OCI-M1 (cell line): ENCODE measurements around the gene RAB1A.
A peak's percentile ranks its signal among the peaks of the same experiment; 100 is the strongest.

Source experiments
- DNase-seq: peaks from one replicate; lab custom pipeline; 2025; lab: John Stamatoyannopoulos, UW

The RAB1A gene

DNA sequence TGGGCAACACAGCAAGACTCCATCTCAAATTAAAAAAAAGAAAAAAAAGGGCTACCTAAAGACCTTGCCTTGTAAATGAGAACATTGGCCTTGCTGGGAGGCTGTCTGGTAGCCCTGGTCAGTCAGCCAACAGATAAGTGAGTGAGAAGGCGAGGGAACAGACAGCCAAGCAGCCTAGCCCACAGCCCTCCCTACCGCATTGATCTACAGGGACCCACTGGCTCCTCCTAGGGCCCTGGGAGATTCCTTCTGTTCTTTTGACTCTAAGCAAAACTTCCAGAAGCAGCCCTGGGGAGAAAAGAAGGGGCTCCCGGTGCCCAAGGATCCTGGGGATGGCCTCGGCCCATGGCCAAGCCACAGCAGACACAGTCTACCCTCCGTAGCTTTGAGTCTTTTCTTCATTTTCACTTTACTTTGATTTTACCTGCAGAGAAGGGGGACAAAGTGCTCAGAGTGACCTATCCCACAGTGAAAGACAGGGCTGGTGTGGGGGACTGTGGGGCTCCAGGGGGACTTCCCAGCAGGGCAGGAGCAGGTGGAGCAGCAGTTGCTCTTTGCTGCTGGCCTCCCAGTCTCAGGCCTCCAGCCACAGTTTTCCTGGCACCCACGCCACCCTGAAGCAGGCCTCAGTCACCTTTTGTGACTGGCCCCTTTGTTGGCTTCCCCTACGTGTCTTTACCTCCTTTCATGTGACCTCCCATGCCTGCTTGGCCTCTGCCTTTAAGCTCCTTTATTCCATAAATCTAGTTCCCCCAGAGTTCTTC is 68.6 kb downstream of the RAB1A start:
- DNase-seq: no peak

DNA sequence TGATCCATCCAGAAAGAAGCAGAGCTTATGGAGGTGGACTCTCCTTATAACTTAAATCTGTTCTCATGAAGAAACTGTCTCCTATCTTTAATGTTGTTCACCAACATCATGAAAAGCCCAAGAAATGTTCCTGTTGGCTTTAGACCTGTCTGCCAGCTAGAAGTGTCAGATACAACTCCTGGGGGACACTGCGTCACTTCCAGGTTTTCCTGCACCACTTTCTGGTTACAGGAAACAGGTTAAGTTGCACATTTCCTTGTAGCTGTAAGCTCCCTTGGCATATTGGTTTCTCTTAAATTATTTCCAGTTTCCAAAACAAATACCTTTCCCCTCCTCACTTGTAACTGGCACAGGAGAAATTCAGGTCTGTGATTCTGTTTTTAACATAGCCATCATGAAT is 70.8 kb downstream of the RAB1A start:
- no peak for DNase-seq

DNA sequence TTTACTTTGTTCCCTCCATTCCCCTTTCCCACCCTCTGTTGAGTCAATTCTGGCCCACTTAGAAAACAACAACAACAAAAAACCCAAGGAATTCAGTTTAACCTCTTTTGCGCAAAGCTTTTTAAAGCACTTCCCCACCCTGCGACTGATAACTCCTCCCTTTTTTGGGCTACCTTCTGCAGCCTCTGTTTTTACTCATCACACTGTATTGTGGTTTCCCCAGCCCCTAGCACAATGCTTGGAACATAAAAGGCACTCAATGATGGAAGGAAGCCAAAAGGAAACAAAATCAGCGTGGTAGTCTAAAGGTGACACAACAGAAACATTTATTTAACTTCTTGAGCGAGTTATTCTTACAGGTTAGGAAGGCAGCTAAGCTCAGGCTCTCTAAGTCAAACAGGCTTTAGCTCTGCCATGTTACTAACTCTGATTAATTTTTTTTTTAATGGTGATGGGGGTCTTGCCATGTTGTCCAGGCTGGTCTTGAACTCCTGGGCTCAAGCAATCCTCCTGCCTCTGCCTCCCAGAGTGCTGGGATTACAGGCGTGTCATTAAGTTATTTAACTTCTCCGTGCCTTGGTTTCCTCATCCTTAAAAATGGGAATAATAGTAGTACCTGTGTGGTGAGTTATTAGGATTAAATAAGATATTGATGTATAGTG is 72.4 kb downstream of the RAB1A start:
- DNase-seq: peak; percentile 32

DNA sequence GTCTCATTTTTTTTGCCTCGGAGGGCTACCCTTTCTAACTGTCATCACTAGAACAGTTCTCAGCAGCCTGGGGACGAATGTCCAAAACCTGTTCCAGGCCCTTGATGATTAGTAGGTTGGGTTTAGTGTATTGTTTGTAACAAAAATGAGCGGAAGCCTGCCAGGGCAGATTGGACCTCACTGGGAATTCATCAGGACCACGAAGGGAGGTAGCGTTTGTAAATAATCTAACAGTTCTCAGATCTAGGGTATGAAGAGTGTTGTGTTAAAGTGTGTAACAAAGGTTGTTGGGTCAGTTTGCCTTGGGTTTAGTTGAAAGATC is 72.9 kb downstream of the RAB1A start:
- no peak for DNase-seq

GRCh38 chr2:65056215-65057053 is 73.5 kb downstream of the RAB1A start, which contains the start of gene CEP68:
Gene CEP68, plus strand, starts transcription at chr2:65056416. Its CDS starts 13,029 bp downstream, at chr2:65069445.
- peak; percentile 95 for DNase-seq

DNA sequence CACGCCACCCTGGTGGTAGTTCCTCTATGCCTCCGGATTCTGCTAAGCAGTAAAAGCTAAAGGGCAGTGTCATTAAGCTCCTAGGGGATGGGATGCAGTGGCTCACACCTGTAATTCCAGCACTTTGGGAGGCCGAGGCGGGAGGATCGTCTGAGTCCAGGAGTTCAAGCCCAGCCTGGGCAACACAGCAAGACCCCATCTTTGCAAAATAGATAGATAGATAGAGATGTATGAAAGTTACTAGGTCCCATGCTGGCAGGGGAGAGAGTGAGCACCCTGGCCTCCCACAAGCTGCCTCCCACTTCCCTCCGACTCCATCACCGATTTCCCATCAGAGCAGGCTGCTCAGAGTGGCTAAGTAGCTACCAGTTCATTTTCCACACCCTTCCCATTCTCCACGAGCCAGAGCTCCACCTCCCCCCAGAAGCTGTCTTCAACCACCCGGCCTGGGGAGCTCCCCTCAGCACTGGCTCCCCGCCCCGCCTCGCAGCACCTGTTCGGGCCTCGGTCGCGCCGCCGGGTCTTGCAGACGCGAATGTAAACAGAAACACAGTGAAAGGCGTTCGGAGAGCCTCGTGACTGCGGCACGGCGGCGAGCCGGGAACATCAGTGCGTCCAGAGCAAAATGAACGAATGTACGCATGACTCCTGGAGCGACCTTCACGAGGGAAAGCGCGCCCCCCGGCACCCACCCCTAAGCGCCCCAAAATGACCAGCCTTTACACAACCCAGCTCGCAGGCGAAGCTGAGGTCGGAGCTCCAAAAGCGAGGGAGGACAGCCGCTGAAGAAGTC is 74.3 kb downstream of the RAB1A start:
- DNase-seq: no peak

GRCh38 chr2:65054749-65055421 is 75.0 kb downstream of the RAB1A start:
- DNase-seq: no peak

DNA sequence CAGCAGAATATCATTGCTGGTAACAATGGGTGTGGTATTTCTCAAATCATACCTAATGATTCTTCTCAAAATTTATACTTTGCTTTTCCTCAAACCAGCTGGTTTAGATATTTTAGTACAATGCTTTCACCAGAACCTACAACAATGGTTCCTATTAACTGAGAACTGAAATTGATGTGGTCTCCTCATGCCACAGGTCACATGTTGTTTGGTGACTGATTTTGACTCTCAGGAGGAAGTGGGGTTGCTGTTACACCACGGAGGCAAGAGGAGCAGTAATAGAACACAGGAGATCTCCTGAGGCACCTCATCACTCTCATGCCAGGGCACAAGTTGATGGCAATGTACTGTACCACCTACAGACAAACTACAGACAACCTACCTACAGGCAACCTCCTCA is 76.7 kb downstream of the RAB1A start:
- peak; percentile 8 for DNase-seq

DNA sequence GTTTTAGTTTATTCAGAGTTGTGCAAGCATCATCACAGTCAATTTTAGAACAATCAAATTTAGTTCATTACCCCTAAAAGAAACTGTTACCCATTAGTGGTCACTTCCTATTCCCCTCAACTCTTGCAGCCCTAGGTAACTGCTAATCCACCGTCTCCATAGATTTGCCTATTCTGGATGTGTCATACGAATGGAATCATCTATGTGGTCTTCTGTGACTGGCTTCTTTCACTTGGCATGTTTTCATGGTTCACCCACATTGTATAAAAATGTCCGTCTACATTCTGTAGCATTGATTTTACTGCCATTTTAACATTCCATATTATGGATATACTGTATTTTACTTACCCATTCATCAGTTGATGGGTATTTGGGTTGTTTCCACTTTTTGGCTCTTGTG is 79.0 kb downstream of the RAB1A start:
- no peak for DNase-seq

DNA sequence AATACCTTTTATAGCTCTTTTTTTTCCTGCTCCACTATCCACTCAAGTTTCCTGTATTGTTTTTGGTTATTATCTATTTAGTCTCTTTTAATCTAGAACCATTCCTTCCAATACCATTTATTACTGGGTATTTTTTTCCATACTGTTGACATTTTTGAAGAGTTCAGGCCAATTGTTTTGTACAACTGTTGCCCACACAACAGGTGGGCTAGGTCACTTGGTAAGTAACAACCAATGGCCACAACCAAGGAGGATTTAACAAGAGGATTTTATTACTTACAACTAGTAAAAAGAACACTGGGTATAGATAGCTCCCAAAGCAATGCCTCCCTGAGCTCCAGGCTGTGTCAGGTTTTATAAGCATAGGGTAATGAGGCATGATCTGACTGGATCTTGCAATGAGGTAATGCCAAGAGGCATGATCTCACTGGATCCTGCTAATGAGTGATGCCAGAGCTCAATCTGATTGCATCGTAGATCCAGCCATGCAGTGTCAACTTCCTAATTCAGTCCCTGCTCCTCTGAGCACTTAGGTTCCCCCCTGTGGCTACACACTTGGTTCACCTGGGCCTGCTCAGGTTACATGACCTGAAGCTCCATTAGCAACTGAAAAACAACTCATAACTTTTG is 80.8 kb downstream of the RAB1A start:
- DNase-seq: peak; percentile 43

- DNase-seq: no peak
These were observed 83.1 kb downstream of the RAB1A start for GRCh38 chr2:65046633-65047407.

GRCh38 chr2:65045651-65046050 is 84.3 kb downstream of the RAB1A start:
- DNase-seq: no peak

DNA sequence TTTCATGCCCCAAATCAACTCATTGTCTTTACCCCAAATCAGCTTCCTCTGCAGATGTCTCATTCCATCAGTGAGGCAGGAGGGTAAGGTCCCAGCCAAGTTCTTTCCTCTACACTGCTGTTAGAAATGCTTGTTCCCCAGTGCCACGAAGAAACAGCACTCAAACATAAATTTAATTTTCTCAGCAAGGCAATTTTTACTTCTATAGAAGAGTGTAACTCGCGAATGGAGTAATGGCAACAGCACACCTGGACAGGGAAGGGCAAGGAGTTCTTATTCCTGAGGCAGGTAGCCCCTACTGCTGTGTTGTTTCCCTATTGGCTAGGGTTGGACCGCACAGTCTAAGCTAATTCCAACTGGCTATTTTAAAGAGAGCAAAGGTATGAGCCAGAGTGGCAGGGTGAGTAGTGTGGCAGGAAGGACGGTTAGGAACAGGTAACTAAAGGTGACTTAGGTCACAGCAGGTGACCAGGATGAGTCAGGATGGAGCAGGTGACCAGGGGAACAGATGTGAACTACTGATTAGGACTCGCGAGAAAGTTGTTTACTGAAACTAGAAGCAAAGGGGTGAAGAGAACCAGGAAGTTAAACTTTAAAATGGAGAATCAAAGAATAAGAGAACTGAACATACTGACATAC is 85.7 kb downstream of the RAB1A start:
- no peak for DNase-seq

DNA sequence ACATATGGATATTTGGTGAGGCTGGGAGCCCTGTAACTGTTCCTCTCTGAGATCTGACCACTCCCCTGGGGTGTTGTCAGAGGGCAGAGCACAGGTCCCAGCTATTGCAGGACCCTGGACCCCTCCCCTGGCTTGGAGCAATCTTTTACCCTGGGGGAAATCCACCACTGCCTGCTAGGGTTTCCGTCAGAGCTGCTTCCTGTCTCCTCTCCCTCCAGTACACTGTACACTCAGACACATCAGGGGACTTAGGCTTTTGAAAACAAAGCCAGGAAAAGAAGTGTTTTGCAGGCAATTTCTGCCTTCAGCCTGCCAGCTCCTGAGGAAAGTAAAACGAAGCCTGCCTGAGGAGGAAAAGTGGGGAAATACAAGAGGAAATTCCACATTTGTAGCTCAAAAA is 86.9 kb downstream of the RAB1A start:
- no peak for DNase-seq

GRCh38 chr2:65040400-65041261 is 89.3 kb downstream of the RAB1A start:
- DNase-seq: peak; percentile 83

DNA sequence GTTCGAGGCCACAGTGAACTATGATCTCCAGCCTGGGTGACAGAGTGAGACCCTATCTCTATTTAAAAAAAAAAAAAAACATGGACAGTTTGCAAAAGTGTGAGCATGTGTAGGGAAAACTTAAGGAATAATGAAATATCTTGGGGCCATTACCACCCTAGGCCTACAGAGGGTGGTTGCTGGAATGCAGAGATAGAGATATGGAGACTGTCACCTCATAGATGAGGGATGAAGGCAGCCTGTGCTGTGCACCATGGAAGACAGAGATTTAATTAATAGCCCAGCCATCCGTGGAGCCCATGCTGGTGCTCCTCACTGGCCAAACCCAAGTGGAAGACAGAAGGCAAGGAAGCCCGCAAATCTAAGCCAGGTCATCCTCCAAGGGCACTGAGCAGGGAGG is 90.3 kb downstream of the RAB1A start:
- DNase-seq: no peak

GRCh38 chr2:65037178-65037577 is 92.7 kb downstream of the RAB1A start:
- no peak for DNase-seq
